ENCODE measurements around the gene TIFAB. TPM values are rescaled to one million over a fixed set of nuclear protein-coding genes. Genes with fewer than 3 reads are reported as not detected.

Gene TIFAB
- total RNA-seq, 1 experiment from 2014 or later, result not detected

- intact Hi-C loops (cut with micrococcal nuclease), result no loop called here
- BruUV-seq (replicated peaks), result no TSS peak
- no peak overlapping the region for H3K27ac ChIP-seq (ENCODE audit: low read depth, low read length)
- POLR2A ChIA-PET, result no interaction called here
- no peak for DNase-seq (ENCODE audit: low read depth, low spot score)
- TF ChIP-seq EZH2phosphoT487 (IDR thresholded peaks at IDR 0.05; ENCODE audit: borderline replicate concordance) (no peak), CBX3 (IDR thresholded peaks at IDR 0.05; ENCODE audit: low read depth) (no peak), CEBPB (IDR thresholded peaks at IDR 0.05; ENCODE audit: low read depth) (no peak), ELF1 (IDR thresholded peaks at IDR 0.05; ENCODE audit: borderline replicate concordance, low read depth) (no peak), SP1 (IDR thresholded peaks at IDR 0.05; ENCODE audit: low read depth) (no peak), ZNF274 (IDR thresholded peaks at IDR 0.05; ENCODE audit: low read depth, low read length) (no peak), ZFX (IDR thresholded peaks at IDR 0.05) (no peak), FOSL1 (IDR thresholded peaks at IDR 0.05; ENCODE audit: low read depth) (no peak), JUND (IDR thresholded peaks at IDR 0.05) (no peak), EZH2 (IDR thresholded peaks at IDR 0.05) (no peak)
- TF ChIP-seq, protein P1, sequence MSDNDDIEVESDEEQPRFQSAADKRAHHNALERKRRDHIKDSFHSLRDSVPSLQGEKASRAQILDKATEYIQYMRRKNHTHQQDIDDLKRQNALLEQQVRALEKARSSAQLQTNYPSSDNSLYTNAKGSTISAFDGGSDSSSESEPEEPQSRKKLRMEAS (IDR thresholded peaks at IDR 0.05), result no peak
- TF ChIP-seq, protein P2, sequence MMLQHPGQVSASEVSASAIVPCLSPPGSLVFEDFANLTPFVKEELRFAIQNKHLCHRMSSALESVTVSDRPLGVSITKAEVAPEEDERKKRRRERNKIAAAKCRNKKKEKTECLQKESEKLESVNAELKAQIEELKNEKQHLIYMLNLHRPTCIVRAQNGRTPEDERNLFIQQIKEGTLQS (IDR thresholded peaks at IDR 0.05), result no peak
- TF ChIP-seq, protein P3, sequence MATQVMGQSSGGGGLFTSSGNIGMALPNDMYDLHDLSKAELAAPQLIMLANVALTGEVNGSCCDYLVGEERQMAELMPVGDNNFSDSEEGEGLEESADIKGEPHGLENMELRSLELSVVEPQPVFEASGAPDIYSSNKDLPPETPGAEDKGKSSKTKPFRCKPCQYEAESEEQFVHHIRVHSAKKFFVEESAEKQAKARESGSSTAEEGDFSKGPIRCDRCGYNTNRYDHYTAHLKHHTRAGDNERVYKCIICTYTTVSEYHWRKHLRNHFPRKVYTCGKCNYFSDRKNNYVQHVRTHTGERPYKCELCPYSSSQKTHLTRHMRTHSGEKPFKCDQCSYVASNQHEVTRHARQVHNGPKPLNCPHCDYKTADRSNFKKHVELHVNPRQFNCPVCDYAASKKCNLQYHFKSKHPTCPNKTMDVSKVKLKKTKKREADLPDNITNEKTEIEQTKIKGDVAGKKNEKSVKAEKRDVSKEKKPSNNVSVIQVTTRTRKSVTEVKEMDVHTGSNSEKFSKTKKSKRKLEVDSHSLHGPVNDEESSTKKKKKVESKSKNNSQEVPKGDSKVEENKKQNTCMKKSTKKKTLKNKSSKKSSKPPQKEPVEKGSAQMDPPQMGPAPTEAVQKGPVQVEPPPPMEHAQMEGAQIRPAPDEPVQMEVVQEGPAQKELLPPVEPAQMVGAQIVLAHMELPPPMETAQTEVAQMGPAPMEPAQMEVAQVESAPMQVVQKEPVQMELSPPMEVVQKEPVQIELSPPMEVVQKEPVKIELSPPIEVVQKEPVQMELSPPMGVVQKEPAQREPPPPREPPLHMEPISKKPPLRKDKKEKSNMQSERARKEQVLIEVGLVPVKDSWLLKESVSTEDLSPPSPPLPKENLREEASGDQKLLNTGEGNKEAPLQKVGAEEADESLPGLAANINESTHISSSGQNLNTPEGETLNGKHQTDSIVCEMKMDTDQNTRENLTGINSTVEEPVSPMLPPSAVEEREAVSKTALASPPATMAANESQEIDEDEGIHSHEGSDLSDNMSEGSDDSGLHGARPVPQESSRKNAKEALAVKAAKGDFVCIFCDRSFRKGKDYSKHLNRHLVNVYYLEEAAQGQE (IDR thresholded peaks at IDR 0.05; ENCODE audit: low read depth), result no peak
- H3K79me2 ChIP-seq (ENCODE audit: insufficient read depth, low read length), result no peaks in the 10 kb centered on the region
- no peaks in the 10 kb centered on the region; the same call in 1 of the 2 replicates for H3K27me3 ChIP-seq (ENCODE audit: insufficient read depth, low read length)
- no peak overlapping the region for H2AFZ ChIP-seq (ENCODE audit: low read depth, low read length, poor library complexity, severe bottlenecking)
- no peaks in the 10 kb centered on the region for H4K20me1 ChIP-seq (ENCODE audit: insufficient read depth)
- H3K4me2 ChIP-seq (ENCODE audit: low read length), result no peak overlapping the region
- no peaks in the 10 kb centered on the region for H3K9me2 ChIP-seq (ENCODE audit: insufficient read depth)
- RAD21 ChIA-PET (ENCODE audit: low non-redundant PET in 1 of 2, low total read pairs in 2 of 2, uncharacterized antibody in 2 of 2, unreplicated experiment in 2 of 2), result no interaction called here
- no peaks in the 10 kb centered on the region for H3K9me3 ChIP-seq (ENCODE audit: control insufficient read depth in 1 of 2, insufficient read depth in 1 of 2, low read depth in 1 of 2, low read length in 2 of 2)
- ATAC-seq, result no peak
- H3K4me1 ChIP-seq (ENCODE audit: control insufficient read depth in 1 of 2, insufficient read depth in 2 of 2, low read length in 2 of 2), result no peaks in the 10 kb centered on the region
- CTCF ChIA-PET, result interaction anchor here (1.2 to 1.4 kb wide), 2 partner anchors 13 to 18 kb away, joined by 4 to 6 read pairs; no protein-coding TSS in a partner anchor
- H3K4me3 ChIP-seq (replicated peaks in 1 of 2; ENCODE audit: low read depth in 1 of 2, low read length in 2 of 2), result no peak overlapping the region
- no peaks in the 10 kb centered on the region for H3K36me3 ChIP-seq (ENCODE audit: control insufficient read depth in 1 of 2, insufficient read depth in 2 of 2, low read length in 2 of 2)
- H3K9ac ChIP-seq (ENCODE audit: low read length), result no peak overlapping the region
These were observed 7.8 kb downstream of the TIFAB start for GRCh38 chr5:135444360-135444759.

All from HCT116 (cell line).